22Rv1 (cell line): ENCODE data around the gene TSPAN2.

ENCODE experiments used
- H3K27ac ChIP-seq: fragments of 450-650 bp; 2 replicates; pipeline ENCODE4 v1.5.1; 2017
- ZFX ChIP-seq: fragments of 450-650 bp; IDR thresholded peaks from 2 replicates; pipeline ENCODE4 v1.6.1; 2017; ENCODE audit warnings: antibody characterized with exemption, borderline replicate concordance
- TF ChIP-seq, protein P1 (sequence below): fragments of 450-650 bp; IDR thresholded peaks from 2 replicates; pipeline ENCODE4 v1.5.1; 2017; ENCODE audit warnings: mild to moderate bottlenecking

TSPAN2 gene

DNA sequence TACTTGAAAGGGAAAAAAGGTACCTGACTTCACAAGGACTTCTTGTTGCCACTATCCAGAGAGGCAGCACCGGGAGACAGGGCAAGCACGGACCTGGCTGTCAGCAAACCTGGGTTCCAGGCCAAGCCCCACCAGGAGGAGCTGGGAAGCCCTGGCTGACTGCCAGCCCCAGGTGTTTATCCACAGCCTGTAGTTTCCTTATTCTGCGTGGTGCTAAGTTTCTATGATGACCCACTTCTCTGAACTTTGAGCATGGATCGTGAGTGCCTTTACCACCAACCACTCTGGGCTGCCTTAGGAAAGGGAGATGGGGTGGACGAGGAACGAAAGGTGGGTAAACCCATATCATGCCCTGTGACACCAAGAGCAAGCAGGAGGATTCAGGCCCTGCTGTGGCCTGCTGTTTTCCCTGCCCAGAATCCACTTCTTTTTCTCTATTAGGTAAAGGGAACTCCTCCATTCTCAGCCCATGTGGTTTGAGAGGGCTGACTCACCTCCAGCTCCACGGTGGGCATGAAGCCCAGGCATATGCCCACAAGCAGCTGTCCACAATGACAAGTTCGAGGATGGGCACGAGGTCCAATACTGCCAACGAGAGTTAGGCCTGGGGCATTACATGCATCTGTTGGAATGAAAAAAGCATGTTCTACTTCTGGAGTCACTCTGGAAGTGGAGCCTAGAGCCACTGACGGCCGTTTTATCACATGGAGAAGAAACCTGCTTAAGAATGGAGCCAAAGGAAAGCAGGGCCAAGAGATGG lies 20.3 kb downstream of the TSPAN2 start:
- H3K27ac ChIP-seq = no peak overlapping the region
- no peak for TF ChIP-seq ZFX
- TF ChIP-seq, protein P1, sequence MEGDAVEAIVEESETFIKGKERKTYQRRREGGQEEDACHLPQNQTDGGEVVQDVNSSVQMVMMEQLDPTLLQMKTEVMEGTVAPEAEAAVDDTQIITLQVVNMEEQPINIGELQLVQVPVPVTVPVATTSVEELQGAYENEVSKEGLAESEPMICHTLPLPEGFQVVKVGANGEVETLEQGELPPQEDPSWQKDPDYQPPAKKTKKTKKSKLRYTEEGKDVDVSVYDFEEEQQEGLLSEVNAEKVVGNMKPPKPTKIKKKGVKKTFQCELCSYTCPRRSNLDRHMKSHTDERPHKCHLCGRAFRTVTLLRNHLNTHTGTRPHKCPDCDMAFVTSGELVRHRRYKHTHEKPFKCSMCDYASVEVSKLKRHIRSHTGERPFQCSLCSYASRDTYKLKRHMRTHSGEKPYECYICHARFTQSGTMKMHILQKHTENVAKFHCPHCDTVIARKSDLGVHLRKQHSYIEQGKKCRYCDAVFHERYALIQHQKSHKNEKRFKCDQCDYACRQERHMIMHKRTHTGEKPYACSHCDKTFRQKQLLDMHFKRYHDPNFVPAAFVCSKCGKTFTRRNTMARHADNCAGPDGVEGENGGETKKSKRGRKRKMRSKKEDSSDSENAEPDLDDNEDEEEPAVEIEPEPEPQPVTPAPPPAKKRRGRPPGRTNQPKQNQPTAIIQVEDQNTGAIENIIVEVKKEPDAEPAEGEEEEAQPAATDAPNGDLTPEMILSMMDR = no peak

DNA sequence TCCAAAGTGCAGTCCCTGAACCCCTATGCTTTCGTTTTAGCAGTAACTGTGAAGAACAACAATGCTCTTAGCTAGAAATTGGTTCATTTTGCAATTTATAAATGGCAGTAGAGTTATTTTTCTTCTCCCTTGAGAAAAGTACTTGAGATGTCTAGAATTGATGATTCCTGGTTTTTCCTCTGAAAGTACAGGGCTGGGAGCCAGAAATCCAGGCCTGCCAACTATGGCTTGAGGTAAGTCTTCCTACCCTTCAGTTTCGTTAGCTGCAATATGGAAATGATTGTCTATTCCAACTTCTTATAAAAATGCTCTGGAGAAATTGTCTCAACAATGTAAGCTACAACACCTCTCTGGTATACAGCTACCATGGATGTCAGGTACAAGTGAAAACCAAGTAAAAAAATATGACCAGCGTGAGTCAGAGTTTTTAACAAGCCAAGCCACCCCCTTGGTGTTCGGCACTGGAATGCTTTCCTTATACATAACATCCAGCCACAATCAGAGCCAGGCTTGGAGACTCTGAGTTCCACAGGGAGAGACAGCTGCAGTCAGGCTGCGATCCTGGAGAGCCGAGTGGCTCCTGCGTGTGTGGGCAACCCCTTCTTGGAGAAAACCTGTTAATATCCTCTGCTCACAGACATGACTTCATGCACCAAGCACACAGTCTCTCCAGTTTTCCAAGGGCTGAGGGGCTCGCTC lies 22.0 kb downstream of the TSPAN2 start:
- H3K27ac ChIP-seq = no peak overlapping the region
- TF ChIP-seq ZFX = no peak
- TF ChIP-seq, protein P1 = no peak

DNA sequence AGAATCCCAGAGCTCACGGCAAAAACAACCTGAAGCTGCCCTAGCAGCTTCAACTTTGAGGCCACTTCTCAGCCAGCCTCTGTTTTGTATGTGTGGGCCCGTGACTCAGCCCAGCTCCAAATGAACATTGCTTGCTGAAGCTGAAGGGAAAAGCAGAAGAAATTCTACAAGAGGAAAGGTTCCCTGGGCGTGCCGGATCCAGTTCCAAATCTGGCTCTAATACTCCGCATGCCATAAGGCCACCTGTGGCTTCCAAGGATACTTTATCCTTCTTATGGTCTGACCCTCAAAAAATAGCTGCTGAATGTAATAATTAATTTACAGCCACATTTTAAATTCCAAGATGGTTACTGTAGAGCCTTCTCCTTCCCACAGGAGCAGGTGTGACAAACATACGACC lies 24.3 kb downstream of the TSPAN2 start:
- TF ChIP-seq, protein P1 = no peak
- no peak for TF ChIP-seq ZFX
- H3K27ac ChIP-seq = no peak overlapping the region

DNA sequence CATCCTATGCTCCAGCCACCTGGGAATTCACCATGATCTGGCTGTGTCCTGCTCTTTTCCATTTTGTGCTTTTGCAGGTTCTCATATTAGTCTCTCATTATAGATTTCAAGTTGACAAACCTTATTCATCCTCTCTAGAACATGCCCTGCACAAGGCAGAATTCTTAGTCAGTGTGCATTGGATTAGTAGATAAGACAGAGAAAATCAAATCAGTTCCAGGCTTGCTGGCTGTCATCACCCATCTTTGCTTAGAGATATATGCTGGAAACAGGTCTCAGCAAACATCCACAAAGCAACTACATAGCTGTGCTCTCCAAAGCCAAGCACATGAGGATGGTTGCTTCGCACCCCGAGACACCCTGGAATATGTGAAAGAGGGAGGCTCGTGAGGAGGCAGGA lies 24.8 kb downstream of the TSPAN2 start:
- TF ChIP-seq, protein P1 = no peak
- TF ChIP-seq ZFX = no peak
- no peak overlapping the region for H3K27ac ChIP-seq

DNA sequence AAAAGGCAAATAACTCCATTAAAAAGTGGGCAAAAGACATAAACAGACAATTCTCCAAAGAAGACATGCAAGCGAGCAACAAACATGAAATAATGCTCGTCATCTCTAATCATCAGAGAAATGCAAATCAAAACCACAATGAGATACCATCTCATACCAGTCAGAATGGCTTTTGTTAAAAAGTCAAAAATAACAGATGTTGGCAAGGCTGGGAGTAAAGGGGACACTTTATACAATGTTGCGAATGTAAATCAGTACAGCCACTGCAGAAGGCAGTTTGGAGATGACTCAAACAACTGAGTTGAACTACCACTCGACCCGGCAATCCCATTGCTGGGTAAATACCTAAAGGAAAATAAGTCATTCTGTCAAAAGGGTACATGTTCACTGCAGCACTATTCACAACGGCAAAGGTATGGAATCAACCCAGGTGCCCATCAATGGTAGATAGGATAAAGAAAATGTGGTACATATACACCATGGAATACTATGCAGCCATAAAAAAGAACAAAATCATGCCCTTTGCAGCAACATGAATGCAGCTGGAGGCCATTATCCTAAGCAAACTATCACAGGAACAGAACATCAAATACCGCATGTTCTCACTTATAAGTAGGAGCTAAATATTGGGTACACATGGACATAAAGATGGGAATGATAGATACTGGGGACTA lies 25.9 kb downstream of the TSPAN2 start:
- no peak overlapping the region for H3K27ac ChIP-seq
- no peak for TF ChIP-seq ZFX
- TF ChIP-seq, protein P1 = no peak

DNA sequence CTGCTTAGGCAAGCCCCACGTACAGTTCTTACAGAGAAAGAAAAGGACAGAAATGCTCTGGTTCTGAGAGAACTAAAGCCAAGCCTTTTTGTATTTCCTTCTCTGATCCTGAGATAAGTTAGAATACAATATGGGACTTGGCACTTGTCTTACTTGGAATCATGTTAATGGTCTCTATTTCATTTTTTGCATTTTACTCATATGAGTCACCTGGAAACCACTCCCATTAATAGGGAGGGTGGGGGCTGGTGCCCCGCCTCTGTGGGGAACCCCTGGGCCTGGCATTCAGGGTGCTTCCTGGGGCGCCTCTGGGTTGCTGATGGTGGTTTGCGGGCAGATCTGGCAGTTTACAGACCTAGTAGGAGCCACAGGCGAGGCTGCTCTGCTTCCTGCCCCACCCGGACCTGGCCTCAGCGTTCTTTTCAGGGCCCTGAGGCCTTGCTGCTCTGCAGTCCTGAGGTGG lies 26.7 kb downstream of the TSPAN2 start:
- H3K27ac ChIP-seq = no peak overlapping the region

More for the DNA sequence above, 26.7 kb downstream of the TSPAN2 start:
- TF ChIP-seq ZFX = no peak
- TF ChIP-seq, protein P1 = no peak
